HUDEP-2 (cell line): Measurements from ENCODE around the gene TMEM263.
"Not testable (repeated sequence)": the region's sequence is repeated elsewhere in the genome, so short reads cannot be mapped to it uniquely, and the experiment has no call there.

ENCODE experiments used
- DNase-seq, 76 experiments: peaks; one replicate each; lab custom pipeline; 2025; ENCODE audit not compliant: unreplicated experiment in 76 of 76; lab: John Stamatoyannopoulos, UW

TMEM263 gene

GRCh38 chr12:106955377-106956047 is at the start of gene TMEM263:
TSS of gene TMEM263 (plus strand) at chr12:106955907. CDS start at chr12:106967117, 11,210 bp downstream.
- peak in 75 of 76 experiments; percentile 20 to 96 (median 88) for DNase-seq

GRCh38 chr12:106906715-106907114 is 49.0 kb upstream of the TMEM263 start:
- DNase-seq: no peak

- DNase-seq: no peak
Measured at GRCh38 chr12:106907411-106907810, 48.3 kb upstream of the TMEM263 start.

- no peak for DNase-seq
Measured at GRCh38 chr12:106907846-106908245, 47.9 kb upstream of the TMEM263 start.

- DNase-seq: no peak
Measured at GRCh38 chr12:106908561-106908960, 47.1 kb upstream of the TMEM263 start.

- DNase-seq: no peak
Measured at GRCh38 chr12:106910202-106910601, 45.5 kb upstream of the TMEM263 start.

- no peak for DNase-seq
Measured at GRCh38 chr12:106911581-106911980, 44.1 kb upstream of the TMEM263 start.

GRCh38 chr12:106913456-106913855 is 42.3 kb upstream of the TMEM263 start:
- DNase-seq: no peak

GRCh38 chr12:106914796-106915634 is 40.7 kb upstream of the TMEM263 start:
- no peak for DNase-seq

- DNase-seq: no peak
Measured at GRCh38 chr12:106915635-106916026, 40.1 kb upstream of the TMEM263 start.

GRCh38 chr12:106917503-106917902 is 38.2 kb upstream of the TMEM263 start:
- DNase-seq: no peak

GRCh38 chr12:106918746-106919145 is 37.0 kb upstream of the TMEM263 start:
- peak in 1 of 76 experiments; percentile 3 for DNase-seq

GRCh38 chr12:106919910-106920544 is 35.7 kb upstream of the TMEM263 start:
- DNase-seq: peak in 10 of 76 experiments; percentile 11 to 33 (median 22)

GRCh38 chr12:106921976-106922375 is 33.7 kb upstream of the TMEM263 start:
- not testable (repeated sequence) for DNase-seq

GRCh38 chr12:106923594-106923993 is 32.1 kb upstream of the TMEM263 start:
- not testable (repeated sequence) for DNase-seq

- DNase-seq: peak in 2 of 76 experiments; percentile 10 to 36
Measured at GRCh38 chr12:106924268-106924861, 31.3 kb upstream of the TMEM263 start.

GRCh38 chr12:106926657-106927056 is 29.1 kb upstream of the TMEM263 start:
- no peak for DNase-seq

- no peak for DNase-seq
Measured at GRCh38 chr12:106934277-106934676, 21.4 kb upstream of the TMEM263 start.

GRCh38 chr12:106941481-106942156 is 14.1 kb upstream of the TMEM263 start:
- DNase-seq: peak in 44 of 76 experiments; percentile 2 to 73 (median 29)

GRCh38 chr12:106942775-106943174 is 12.9 kb upstream of the TMEM263 start:
- DNase-seq: peak in 51 of 76 experiments; percentile 4 to 81 (median 38)
